GM23338 (cell line): Measurements from ENCODE around the gene DLGAP3. TPM values are rescaled to one million over a fixed set of nuclear protein-coding genes. Genes with fewer than 3 reads are reported as not detected.
A peak's percentile ranks its signal among the peaks of the same experiment; 100 is the strongest.

ENCODE experiments used
- ATAC-seq: fragments of 200-7000 bp; cut with Tn5 transposase; 3 replicates; pipeline ENCODE4 v1.9.1; 2020
- DNase-seq: peaks from one replicate; pipeline ENCODE4 v3.0.0-alpha.2; 2015; ENCODE audit warnings: low spot score
- H2AFZ ChIP-seq: fragments of 200-600 bp; sonication (generic); 2 replicates; pipeline ENCODE4 v1.8.0; 2016; ENCODE audit warnings: antibody characterized with exemption, mild to moderate bottlenecking, moderate library complexity
- H3F3A ChIP-seq: fragments of 200-600 bp; sonication (generic); replicated peaks from 2 replicates; pipeline ENCODE4 v1.8.0; 2017; ENCODE audit warnings: antibody characterized with exemption, mixed run types, low read depth
- H3K27ac ChIP-seq: fragments of 200-600 bp; sonication (generic); 2 replicates; pipeline ENCODE4 v1.6.1; 2016; ENCODE audit warnings: low read depth
- H3K27me3 ChIP-seq: fragments of 200-600 bp; sonication (generic); 2 replicates; pipeline ENCODE4 v1.8.0; 2016; ENCODE audit warnings: mild to moderate bottlenecking, mixed run types, moderate library complexity; ENCODE audit not compliant: insufficient read depth
- H3K36me3 ChIP-seq: fragments of 200-600 bp; sonication (generic); 2 replicates; pipeline ENCODE4 v1.8.0; 2016; ENCODE audit warnings: mild to moderate bottlenecking; ENCODE audit not compliant: insufficient read depth
- H3K4me1 ChIP-seq: fragments of 200-600 bp; sonication (generic); 2 replicates; pipeline ENCODE4 v1.8.0; 2016; ENCODE audit warnings: mild to moderate bottlenecking, moderate library complexity; ENCODE audit not compliant: insufficient read depth
- H3K4me2 ChIP-seq: fragments of 200-600 bp; sonication (generic); 2 replicates; pipeline ENCODE4 v1.7.1; 2017; ENCODE audit warnings: mixed run types
- H3K4me3 ChIP-seq: fragments of 200-600 bp; sonication (generic); 2 replicates; pipeline ENCODE4 v1.6.1; 2016; ENCODE audit warnings: mixed run types
- H3K79me2 ChIP-seq: fragments of 200-600 bp; sonication (generic); replicated peaks from 2 replicates; pipeline ENCODE4 v1.8.0; 2017; ENCODE audit warnings: mild to moderate bottlenecking; ENCODE audit not compliant: insufficient read depth
- H3K9me2 ChIP-seq: fragments of 200-600 bp; sonication (generic); 2 replicates; pipeline ENCODE4 v1.8.0; 2017; ENCODE audit not compliant: insufficient read depth
- H4K20me1 ChIP-seq: fragments of 200-600 bp; sonication (generic); replicated peaks from 2 replicates; pipeline ENCODE4 v1.8.0; 2017; ENCODE audit warnings: mild to moderate bottlenecking; ENCODE audit not compliant: insufficient read depth
- H3K27ac Mint-ChIP-seq: 2 replicates; pipeline ENCODE4 v1.8.0; 2020; ENCODE audit warnings: inconsistent platforms, mild to moderate bottlenecking, moderate library complexity, mixed read lengths
- H3K27me3 Mint-ChIP-seq: 3 replicates; pipeline ENCODE4 v1.8.0; 2022; ENCODE audit warnings: low read depth, mild to moderate bottlenecking, moderate library complexity, mixed read lengths, inconsistent platforms; ENCODE audit not compliant: insufficient read depth, poor library complexity
- H3K36me3 Mint-ChIP-seq: 3 replicates; pipeline ENCODE4 v1.8.0; 2021; ENCODE audit warnings: low read depth, mild to moderate bottlenecking, inconsistent platforms, moderate library complexity, mixed read lengths
- H3K4me1 Mint-ChIP-seq: 3 replicates; pipeline ENCODE4 v1.8.0; 2020; ENCODE audit warnings: mild to moderate bottlenecking, inconsistent platforms, mixed read lengths
- H3K4me3 Mint-ChIP-seq: 3 replicates; pipeline ENCODE4 v1.8.0; 2021; ENCODE audit warnings: moderate library complexity, mild to moderate bottlenecking, inconsistent platforms, mixed read lengths
- H3K9me3 Mint-ChIP-seq: 3 replicates; pipeline ENCODE4 v1.8.0; 2020; ENCODE audit warnings: moderate library complexity, mild to moderate bottlenecking, inconsistent platforms, mixed read lengths
- CREB1 ChIP-seq: fragments of 250-450 bp; sonication (Bioruptor Pico); IDR thresholded peaks from 2 replicates; pipeline ENCODE4 v1.5.0; 2020; ENCODE audit warnings: low read depth, mild to moderate bottlenecking, moderate library complexity
- ETS1 ChIP-seq: IDR thresholded peaks from 2 replicates; pipeline ENCODE4 v1.6.1; 2016; ENCODE audit warnings: antibody characterized with exemption
- EZH2phosphoT487 ChIP-seq: fragments of 200-600 bp; sonication (generic); IDR thresholded peaks from one replicate; pipeline ENCODE4 v1.8.1; 2018; ENCODE audit warnings: antibody characterized with exemption; ENCODE audit not compliant: unreplicated experiment
- POLR2AphosphoS5 ChIP-seq: IDR thresholded peaks from 2 replicates; pipeline ENCODE4 v1.6.1; 2016; ENCODE audit warnings: antibody characterized with exemption, low read depth
- REST ChIP-seq: IDR thresholded peaks from one replicate; pipeline ENCODE4 v1.6.1; 2018; ENCODE audit warnings: antibody characterized with exemption; ENCODE audit not compliant: unreplicated experiment
- ZNF331 ChIP-seq: fragments of 250-450 bp; sonication (Bioruptor Pico); IDR thresholded peaks from 2 replicates; pipeline ENCODE4 v1.5.0; 2020; ENCODE audit warnings: low read depth, mild to moderate bottlenecking, moderate library complexity
- ZNF462 ChIP-seq: fragments of 250-450 bp; sonication (Bioruptor Pico); IDR thresholded peaks from 2 replicates; pipeline ENCODE4 v1.5.0; 2020; ENCODE audit warnings: mild to moderate bottlenecking, moderate library complexity
- polyA plus RNA-seq: library from polyadenylated mRNA; unstranded; fragments of >200 nt; fragmentation: Nextera tagmentation; extraction: Ambion mirVana; gene quantifications from 2 replicates; pipeline ENCODE4 v1.2.1, GENCODE V29; 2016
- total RNA-seq: library from RNA; depleted of rRNA; stranded (reverse); fragments of >200 nt; shearing (Covaris generic); gene quantifications from 2 replicates; pipeline ENCODE4 v1.2.3, GENCODE V29; 2014

Gene DLGAP3
- total and polyA plus RNA-seq, 2 experiments from 2014 or later = 7.1 to 13.7 TPM

GRCh38 chr1:34843392-34844251 is 85.8 kb downstream of the DLGAP3 start:
- no peak for TF ChIP-seq EZH2phosphoT487
- H3K9me3 Mint-ChIP-seq = no peaks in the 10 kb centered on the region
- no peaks in the 10 kb centered on the region for H4K20me1 ChIP-seq
- no peak overlapping the region for H3K27ac Mint-ChIP-seq
- H3K4me3 ChIP-seq = no peak overlapping the region
- no peak; the same call in 2 of the 3 replicates for ATAC-seq
- no peak overlapping the region for H2AFZ ChIP-seq
- H3K36me3 Mint-ChIP-seq = peaks cover 3% of the 10 kb centered on the region; the same call in 2 of the 3 replicates
- DNase-seq = no peak
- H3K4me1 Mint-ChIP-seq = peaks cover 27% of the 10 kb centered on the region
- no peaks in the 10 kb centered on the region for H3K79me2 ChIP-seq
- peak overlapping the region; percentile 55 for H3K4me2 ChIP-seq
- no peaks in the 10 kb centered on the region for H3K36me3 ChIP-seq
- peaks cover 1% of the 10 kb centered on the region for H3K27me3 Mint-ChIP-seq
- H3K9me2 ChIP-seq = 0 out of 2 replicates have a peak, but pooled peaks cover 5% of the 10 kb centered on the region
- H3K4me1 ChIP-seq = peaks cover 27% of the 10 kb centered on the region
- no peak overlapping the region; the same call in 2 of the 3 replicates for H3K4me3 Mint-ChIP-seq
- H3K27ac ChIP-seq = no peak overlapping the region
- no peaks in the 10 kb centered on the region for H3K27me3 ChIP-seq
- no peaks in the 10 kb centered on the region for H3F3A ChIP-seq

- H3K4me3 Mint-ChIP-seq = no peak overlapping the region; the same call in 2 of the 3 replicates
- ATAC-seq (no peak), DNase-seq (no peak)
- Histone ChIP-seq H3K4me1 (peaks cover 25% of the 10 kb centered on the region), H3K79me2 (no peaks in the 10 kb centered on the region), H2AFZ (no peak overlapping the region), H3F3A (no peaks in the 10 kb centered on the region), H3K27ac (no peak overlapping the region), H3K9me2 (0 out of 2 replicates have a peak, but pooled peaks cover 5% of the 10 kb centered on the region), H4K20me1 (no peaks in the 10 kb centered on the region), H3K27me3 (no peaks in the 10 kb centered on the region), H3K4me2 (0 out of 2 replicates have a peak overlapping the region, but pooled peaks have one; percentile 55), H3K36me3 (no peaks in the 10 kb centered on the region), H3K4me3 (no peak overlapping the region)
- H3K27me3 Mint-ChIP-seq = peaks cover 1% of the 10 kb centered on the region
- H3K27ac Mint-ChIP-seq = no peak overlapping the region
- H3K4me1 Mint-ChIP-seq = peaks cover 20% of the 10 kb centered on the region
- H3K36me3 Mint-ChIP-seq = no peaks in the 10 kb centered on the region
- H3K9me3 Mint-ChIP-seq = no peaks in the 10 kb centered on the region
- TF ChIP-seq ZNF462 (CRISPR knock-in tag) (no peak), POLR2AphosphoS5 (no peak), REST (no peak), CREB1 (CRISPR knock-in tag) (no peak), ZNF331 (no peak), ETS1 (no peak)
These were observed 86.5 kb downstream of the DLGAP3 start for GRCh38 chr1:34842952-34843371.
